NCI-H2081 treated with DMSO at 0.1 percent for 48 hours (cell line): ENCODE results near the gene DCUN1D3.
"Not testable (repeated sequence)": the region's sequence is repeated elsewhere in the genome, so short reads cannot be mapped to it uniquely, and the experiment has no call there.

Source experiments
- DNase-seq: peaks from one replicate; lab custom pipeline; 2025; lab: John Stamatoyannopoulos, UW

The DCUN1D3 gene, protein sequence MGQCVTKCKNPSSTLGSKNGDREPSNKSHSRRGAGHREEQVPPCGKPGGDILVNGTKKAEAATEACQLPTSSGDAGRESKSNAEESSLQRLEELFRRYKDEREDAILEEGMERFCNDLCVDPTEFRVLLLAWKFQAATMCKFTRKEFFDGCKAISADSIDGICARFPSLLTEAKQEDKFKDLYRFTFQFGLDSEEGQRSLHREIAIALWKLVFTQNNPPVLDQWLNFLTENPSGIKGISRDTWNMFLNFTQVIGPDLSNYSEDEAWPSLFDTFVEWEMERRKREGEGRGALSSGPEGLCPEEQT

DNA sequence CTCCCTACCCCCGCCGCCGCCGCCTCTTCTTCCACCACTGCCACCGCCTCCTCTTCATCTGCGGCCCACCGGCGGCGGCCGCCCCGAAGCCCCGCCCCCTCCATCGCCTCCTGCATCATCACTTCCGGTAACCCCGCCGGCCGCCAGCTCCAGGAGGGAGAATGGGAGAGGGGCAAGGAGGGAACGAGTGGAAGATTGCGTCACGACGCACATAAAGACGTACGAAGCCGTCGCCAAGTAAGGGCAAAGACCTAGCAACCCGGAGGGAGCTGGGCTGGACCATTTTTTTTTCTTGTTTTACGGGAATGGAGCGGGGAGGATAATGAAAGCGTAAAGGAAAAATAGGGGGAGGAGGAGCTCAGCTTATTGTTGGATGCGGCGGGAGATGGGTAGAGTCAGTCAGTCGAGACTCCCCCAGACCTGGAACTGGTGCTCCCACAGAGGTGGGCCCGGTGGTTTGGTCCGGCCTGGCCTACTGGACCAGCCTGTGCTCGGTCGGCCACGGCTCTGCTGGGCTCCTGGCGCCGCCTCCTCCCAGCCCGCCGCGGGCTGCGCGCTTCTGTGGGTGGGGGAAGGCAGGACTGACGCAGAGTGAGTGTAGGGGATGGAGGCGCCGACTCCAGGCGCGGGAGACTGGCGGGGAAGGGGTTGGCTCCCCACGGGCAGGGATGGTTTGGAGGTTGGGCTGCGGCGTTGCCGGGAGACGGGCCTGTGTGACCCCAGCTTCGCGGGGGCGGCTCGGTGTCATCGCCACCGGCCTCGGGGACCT lies at the start of gene DCUN1D3, which contains the start of gene LYRM1:
Gene DCUN1D3 (minus strand): TSS at position 60 of the 769 bp plus-strand sequence. CDS start 37,820 bp downstream, outside the sequence.
Gene LYRM1 (plus strand): TSS at position 473 of the 769 bp plus-strand sequence. CDS start 14,785 bp downstream, outside the sequence.
- peak; percentile 86 for DNase-seq

DNA sequence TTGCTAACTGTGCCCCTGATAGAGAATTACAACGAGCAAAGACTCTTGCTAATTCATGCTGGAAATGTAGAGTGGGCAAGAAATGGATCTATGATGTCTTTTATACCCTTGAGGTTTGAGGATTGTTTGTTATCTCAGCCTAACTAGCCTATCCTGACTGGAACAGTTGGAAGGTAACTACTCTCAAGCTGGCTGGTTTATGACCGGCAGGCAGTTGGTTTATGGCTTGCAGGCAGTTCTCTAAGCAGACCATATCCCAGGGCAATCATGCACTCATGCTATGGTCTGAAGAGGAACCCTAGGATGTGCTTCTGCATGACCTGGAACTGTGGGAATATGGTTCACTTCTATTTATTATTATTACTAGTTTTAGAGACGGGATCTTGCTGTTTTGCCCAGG lies 49.5 kb upstream of the DCUN1D3 start:
- no peak for DNase-seq

DNA sequence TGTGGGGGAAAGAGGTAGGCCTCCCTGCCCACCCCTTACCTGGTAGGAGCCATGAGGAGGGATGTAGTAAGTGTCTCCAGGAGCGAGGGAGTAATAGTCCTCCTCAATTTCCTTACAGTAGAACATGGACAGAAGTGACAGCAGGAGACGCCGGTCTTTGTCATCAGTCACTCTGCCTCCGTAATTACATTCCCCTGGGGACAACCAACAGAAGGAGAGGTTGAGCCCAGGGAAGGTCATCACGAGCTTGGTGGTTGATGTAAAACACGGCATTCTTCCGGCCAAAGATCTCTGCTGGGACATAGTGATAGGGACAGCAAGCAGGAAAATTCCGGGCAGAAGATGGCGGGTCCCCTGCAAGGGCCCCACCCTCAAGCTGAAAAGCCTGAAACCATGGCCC lies 48.3 kb upstream of the DCUN1D3 start:
- no peak for DNase-seq

DNA sequence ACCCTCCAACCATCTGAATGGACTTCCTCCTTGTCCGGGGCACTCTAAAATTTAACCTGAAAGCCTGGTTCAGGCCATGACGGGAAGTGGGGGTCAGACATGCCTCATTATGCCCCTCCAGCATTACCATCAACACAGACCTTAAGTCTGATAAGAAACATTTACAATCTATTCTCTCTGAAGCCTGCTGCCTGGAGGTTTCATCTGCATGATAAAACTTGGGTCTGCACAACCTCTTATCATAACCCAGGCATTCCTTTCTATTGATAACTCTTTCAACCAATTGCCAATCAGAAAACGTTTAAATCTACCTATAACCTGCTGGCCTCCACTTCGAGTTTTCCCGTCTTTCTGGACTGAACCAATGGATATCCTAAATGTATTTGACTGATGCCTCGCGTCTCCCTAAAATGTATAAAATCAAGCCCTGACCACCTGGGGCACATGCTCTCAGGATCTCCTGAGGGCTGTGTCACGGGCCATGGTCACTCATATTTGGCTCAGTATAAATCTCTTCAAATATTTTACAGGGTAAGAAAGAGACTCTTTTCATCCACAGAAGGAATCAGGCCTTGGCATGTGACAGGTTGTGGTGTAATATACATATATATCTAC lies 46.0 kb upstream of the DCUN1D3 start:
- DNase-seq, result no peak

DNA sequence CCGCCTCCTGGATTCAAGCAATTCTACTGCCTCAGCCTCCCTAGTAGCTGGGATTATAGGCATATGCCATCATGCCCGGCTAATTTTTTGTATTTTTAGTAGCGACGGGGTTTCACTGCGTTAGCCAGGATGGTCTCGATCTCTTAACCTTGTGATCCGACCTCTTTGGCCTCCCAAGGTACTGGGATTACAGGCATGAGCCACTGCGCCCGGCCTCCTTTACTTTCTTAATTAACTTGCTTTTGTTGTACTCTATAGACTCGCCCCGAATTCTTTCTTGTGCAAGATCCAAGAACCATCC lies 45.4 kb upstream of the DCUN1D3 start:
- DNase-seq, result not testable (repeated sequence)

DNA sequence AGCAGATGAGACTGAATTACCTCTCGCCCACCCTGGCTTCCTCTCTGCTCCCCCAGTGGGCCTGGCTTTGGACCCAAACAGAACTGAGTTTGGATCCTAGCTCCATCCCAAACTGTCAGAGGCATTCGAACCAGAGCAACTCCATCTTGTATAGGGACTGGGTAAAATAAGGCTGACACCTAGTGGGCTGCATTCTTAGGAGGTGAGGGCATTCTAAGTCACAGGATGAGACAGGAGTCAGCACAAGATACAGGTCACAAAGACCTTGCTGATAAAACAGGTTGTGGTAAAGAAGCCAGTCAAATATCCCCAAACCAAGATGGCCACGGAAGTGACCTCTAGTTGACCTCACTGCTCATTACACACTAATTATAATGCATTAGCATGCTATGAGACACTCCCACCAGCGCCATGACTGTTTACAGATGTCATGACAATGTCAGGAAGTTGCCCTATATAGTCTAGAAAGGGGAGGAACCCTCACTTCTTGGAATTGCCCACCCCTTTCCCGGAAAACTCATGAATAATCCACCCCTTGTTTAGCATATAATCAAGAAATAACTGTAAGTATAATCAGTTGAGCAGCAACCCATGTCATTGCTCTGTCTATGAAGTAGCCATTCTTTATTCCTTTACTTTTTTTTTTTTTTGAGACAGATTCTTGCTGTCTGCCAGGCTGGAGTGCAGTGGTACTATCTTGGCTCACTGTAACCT lies 44.9 kb upstream of the DCUN1D3 start:
- DNase-seq, result no peak

DNA sequence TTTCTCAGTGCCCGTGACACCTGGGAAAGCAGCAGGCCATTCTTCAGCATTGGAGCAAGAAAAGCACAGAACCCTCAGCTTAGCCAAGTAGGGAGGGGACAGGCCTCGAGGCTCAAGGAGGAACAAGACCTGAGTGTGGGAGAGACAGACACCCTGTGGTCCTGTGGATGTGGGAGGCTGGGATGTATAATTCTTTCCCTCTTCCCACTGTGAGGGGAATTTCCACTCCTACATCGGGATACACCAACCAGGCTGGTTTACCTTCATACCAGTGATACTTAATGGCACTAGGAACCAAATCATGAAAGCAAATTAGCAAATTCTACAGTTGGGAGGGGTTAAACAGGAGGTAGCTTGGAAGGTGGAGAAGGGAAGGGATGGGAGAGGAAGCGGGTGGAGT lies 42.1 kb upstream of the DCUN1D3 start:
- DNase-seq, result no peak

DNA sequence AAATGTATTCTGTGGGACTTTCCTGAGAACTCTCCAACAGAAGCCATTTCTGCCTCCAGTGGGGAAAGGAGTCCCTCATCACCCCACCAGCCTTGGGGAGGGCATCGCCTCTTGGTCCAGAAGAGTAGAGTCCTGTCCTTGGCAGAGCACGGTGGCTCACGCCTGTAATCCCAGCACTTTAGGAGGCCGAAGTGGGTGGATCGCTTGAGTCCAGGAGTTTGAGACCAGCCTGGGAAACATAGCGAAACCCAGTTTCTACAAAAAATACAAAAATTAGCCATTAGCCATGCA lies 41.4 kb upstream of the DCUN1D3 start:
- DNase-seq, result no peak

DNA sequence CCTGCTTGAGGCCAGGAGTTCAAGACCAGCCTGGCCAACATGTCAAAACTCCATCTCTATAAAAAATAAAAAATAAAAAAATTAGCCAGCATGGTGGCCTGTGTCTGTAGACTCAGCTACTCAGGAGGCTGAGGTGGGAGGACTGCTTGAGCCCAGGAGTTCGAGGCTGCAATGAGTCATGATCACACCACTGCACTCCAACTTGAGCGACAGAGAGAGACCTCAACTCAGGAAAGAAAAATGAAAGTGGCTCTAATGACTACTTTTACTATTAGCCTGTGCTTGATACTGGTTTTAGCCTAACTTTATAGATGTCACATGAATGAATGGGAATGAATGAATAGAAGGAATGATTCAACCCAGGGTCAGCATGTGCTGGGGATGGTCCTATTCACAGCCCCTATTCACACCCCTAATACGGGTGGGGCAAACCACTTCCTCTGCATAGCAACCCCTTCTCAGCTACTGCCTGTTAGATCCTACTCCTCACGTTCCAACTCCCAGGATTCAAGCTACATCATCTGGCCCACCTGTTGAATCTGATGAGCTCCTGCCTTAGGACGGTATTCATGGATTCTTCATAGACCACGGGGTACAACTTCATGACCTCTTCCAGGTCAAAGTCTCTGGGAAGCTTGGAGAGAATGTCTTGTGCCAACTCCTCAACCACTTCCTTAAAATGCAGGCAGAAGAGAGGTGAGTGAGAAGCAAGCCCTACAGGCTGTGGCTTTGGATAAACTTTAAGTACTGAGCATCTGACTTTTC lies 40.9 kb upstream of the DCUN1D3 start:
- DNase-seq, result no peak

DNA sequence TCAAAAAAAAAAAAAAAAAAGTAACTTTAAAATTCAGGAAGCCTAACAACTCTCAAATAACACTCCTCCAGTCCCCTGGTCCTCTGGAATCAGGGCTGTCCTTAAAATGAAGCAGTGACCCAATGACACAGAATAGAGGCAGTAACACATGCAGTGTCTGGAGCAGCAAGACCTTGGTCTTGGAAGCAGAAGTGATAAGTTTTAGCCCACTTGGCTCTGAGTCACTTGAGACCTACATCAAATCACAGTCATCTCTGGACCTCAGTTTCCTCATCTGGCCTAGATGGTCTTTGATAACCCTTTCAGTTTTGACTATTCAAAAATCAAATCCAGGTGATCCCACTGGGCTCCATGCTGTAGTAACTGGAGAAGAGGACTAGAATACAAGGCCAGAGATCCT lies 39.5 kb upstream of the DCUN1D3 start:
- DNase-seq, result no peak

DNA sequence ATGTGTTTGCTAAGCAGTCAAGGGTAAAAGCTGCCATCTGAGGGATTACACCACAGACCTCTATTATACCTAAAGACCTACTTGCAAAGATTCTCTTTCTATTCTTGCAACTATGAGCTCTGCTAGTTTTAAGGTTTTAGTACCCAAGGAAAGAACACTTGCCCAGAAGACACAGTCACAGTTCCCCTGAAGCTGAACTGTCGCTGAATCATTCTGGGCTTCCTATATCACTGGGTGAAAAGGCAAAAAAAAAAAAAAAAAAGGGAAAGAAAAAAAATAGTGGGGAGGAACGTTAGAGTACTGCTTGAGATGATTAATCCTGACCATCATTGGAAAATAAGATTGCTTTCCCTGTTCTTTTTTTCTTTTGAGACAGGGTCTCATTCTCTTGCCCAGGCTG lies 38.3 kb upstream of the DCUN1D3 start:
- DNase-seq, result no peak

DNA sequence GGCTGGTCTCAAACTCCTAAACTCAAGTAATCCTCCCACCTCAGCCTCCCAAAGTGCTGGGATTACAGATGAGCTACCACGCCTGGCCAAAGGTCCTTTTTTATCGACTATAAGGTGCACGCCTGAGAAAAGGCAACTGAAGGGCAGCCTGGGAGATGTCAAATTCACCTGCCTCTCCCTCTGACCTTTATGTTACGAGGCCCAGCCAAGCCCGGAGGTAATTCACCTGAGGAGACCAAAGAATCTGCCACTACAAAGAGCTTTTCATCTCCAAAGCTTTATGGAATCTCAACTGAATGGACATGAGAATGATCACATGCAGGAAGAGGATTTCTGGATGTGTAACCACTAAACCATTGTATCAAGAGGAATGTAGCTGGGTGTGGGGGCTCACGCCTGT lies 37.6 kb upstream of the DCUN1D3 start:
- DNase-seq, result no peak

DNA sequence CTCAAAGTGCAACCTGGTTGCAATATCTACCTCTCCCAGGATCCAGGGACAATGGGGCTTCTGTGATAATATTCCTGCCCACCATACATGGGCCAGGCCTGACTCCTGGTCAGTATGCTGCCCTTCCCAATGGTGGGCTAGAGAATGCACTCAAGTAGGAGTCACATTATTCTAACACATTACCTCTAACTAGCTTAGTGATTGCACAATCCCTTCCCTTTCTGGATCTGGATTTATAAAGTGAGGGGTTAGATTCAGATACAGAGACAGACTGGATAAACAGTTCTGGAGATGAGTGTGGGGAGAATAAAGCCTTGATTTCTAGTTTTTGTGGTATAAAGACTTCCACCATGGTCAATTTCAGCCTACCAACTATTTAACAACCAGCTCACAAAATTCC lies 33.4 kb upstream of the DCUN1D3 start:
- no peak for DNase-seq

DNA sequence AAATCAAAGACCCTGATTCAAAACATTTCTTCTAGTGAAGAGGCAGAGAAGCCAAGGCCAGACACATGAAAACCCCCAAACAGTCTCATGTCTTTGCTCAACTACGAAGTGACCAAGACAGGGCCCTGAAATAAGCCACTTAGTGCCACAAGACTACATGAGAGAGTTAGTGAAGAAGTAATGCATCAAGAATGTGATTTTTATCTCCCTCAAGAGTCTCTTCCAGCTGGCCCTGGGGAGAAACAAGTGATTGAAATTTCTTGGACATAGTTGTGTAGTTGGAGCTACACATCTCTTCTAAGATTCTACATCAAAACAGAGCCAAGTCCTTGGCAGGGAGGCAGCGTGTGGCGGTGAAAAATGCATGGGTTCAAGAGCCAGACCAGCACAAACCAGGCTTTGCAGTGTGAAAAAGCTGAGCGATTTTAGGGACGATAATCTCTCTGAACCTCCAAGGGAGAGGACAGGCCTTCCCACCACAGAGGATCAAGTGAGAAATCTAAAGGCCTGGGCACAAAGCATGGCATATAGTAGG lies 31.0 kb upstream of the DCUN1D3 start:
- DNase-seq, result no peak

DNA sequence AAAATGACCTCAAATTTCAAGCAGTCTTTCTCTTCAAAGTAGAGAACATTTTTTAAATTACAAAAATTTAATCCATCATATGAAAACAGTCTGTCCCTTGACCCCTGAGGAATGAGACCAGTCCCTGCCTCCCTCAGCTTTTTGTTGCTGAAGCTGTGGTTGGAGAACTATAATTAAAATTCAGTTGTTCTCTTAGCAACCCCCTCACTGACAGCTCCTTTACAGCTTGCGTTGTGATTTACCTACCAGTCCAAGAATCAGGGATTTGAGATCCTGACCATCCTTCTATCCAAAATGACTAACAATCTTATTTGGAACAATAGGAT lies 30.2 kb upstream of the DCUN1D3 start:
- no peak for DNase-seq

DNA sequence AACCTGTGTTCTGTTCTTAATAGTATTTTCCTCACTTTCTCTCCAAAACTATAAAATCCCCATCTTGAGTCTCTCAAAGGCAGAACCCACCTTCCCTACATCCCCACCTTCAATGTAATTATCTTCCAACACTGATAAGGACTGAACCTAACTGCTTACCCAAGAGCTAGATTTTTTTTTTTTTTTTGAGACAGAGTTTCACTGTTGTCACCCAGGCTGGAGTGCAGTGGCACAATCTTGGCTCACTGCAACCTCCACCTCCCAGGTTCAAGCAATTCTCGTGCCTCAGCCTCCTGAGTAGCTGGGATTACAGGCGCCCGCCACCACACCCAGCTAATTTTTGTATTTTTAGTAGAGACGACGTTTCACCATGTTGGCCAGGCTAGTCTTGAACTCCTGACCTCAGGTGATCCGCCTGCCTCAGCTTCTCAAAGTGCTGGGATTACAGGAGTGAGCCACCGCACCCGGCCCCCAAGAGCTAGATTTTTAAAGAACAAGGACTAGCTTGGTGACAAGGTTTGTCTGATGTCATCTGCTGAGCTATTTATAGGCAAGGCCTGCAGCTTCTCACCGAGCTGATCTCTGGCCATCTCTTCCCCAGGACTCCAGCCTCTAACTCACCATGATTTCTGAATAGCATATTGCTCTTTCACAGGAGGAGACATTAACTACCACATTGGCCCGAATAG lies 29.7 kb upstream of the DCUN1D3 start:
- not testable (repeated sequence) for DNase-seq

DNA sequence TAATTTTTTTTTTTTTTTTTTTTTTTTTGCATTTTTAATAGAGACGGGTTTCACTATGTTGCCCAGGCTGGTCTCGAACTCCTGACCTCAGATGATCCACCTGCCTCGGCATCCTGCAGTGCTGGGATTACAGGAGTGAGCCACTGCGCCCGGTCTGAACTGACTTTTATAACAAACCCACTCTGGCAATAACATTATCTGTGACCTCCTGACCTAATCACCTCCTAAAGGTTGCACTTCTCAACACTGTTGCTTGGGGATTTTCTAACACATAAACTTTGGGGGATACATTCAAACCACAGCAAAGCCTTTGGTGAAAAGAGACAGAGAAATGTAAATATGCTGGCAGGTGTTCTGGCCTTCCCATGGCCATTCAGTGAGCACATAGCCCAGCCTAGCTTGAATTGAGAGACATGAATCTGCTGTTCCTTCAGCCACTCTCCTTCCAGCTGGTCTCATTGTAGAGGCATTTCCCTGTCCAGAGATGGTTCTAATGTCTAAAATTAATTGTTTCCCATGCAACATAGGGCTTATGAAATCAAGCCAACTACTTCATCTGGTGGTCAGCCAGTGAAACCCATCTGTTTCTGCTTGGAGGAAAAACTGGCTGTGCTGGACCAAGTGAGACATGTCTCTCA lies 28.7 kb upstream of the DCUN1D3 start:
- no peak for DNase-seq

DNA sequence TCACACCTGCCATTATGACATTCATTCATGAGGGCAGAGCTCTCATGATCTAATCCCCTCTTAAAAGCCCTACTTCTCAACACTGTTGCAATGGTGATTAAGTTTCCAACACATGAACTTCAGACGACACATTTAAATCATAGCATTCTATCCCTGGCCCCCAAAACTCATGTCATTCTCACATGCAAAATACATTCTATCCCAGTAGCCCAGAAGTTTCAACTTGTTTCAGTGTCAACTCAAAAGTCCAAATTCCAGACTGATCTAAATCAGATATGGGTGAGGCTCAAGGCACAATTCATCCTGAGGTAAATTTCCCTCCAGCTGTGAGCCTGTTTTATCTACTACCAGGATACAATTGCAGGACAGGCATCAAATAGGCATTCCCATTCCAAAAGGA lies 25.6 kb upstream of the DCUN1D3 start:
- no peak for DNase-seq

DNA sequence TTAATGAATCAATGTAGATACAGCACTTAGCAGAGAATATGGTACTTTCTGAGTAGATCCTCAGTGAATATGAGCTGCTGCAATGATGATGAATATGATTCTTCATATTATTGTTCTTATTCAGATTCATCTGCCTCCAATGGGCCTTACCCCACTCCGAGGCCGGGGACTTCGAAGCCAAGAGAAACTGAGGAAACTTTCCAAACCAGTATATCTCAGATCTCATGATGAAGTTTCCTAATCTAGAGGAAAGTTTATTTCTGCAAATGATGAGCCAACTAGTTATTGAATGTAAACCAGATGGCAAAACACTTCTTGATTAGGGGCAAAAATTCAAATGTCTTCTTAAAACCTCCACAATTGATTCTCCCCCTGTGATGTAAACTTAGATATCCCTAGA lies 23.7 kb upstream of the DCUN1D3 start:
- no peak for DNase-seq

DNA sequence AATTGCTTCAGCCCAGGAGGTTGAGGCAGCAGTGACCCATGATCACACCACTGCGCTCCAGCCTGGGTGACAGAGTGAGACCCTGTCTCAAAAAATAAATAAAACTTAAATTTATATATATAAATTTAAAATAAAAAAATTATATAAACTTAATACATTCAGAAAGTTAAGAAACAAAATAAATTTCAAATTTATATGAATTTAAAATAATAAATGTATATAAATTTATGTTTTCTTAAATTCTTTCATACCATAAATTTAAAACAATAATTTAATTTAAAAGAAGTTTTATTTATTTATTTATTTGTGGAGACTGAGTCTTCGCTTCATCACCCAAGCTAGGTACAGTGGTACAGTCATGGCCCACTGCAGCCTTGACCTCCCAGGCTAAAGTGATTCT lies 20.6 kb upstream of the DCUN1D3 start:
- DNase-seq, result no peak

DNA sequence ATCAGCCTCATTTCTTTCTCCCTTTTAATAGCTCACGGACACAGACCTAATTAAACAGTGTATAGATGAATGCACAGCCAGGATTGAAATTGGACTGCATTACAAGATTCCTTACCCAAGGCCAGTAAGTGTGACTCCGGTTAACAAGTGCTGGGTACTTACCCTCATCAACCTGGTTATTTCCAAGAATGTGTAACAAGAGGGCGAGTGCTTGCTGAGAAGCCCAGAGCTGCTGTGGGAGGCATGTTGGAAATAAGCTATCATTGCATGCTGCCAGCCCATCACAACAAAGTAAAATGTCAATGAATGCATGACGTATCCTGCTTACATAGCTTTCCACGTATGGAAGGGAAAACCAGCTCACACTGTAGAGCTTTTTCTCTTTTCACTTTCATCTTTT lies 19.9 kb upstream of the DCUN1D3 start:
- DNase-seq, result no peak
